ENCODE data around the gene ATAD3B. TPM values are rescaled to one million over a fixed set of nuclear protein-coding genes. Genes with fewer than 3 reads are reported as not detected.

ATAD3B gene
- total RNA-seq, 1 experiment from 2014 or later = 62.9 TPM

GRCh38 chr1:1430992-1431844 lies 40.3 kb upstream of the ATAD3B start:
- intact Hi-C loops (cut with micrococcal nuclease) = no loop called here
- peak overlapping the region; percentile 99 for H3K27ac ChIP-seq (ENCODE audit: low read depth, low read length)
- ChIA-PET RAD21 (ENCODE audit: low non-redundant PET in 1 of 2, low total read pairs in 2 of 2, uncharacterized antibody in 2 of 2, unreplicated experiment in 2 of 2) (no interaction called here), CTCF (no interaction called here), POLR2A (interaction anchor here (1.7 kb wide), 1 partner anchor 22 kb away, joined by 3 read pairs; no protein-coding TSS in a partner anchor)
- TF ChIP-seq MAX (IDR thresholded peaks at IDR 0.05) = no peak
- no peak for TF ChIP-seq SP1 (IDR thresholded peaks at IDR 0.05; ENCODE audit: low read depth)
- TF ChIP-seq CTCF (IDR thresholded peaks at IDR 0.05 in 2 of 3, conservative IDR thresholded peaks at IDR 0.05 in 1 of 3; ENCODE audit: borderline replicate concordance in 1 of 3, insufficient read depth in 1 of 3, low read depth in 2 of 3, low read length in 2 of 3) = no peak
- TF ChIP-seq ZBTB33 (IDR thresholded peaks at IDR 0.05; ENCODE audit: extremely low read depth, insufficient replicate concordance, low read length) = no peak
- TF ChIP-seq POLR2AphosphoS5 (IDR thresholded peaks at IDR 0.05; ENCODE audit: low read depth, low read length) = no peak
- no peak for TF ChIP-seq REST (IDR thresholded peaks at IDR 0.05; ENCODE audit: low read depth)
- no peak for TF ChIP-seq SRF (IDR thresholded peaks at IDR 0.05; ENCODE audit: low read depth)
- no peak for TF ChIP-seq ATF3 (IDR thresholded peaks at IDR 0.05)
- TF ChIP-seq CBX3 (IDR thresholded peaks at IDR 0.05; ENCODE audit: low read depth) = no peak
- no peak for TF ChIP-seq EGR1 (IDR thresholded peaks at IDR 0.05; ENCODE audit: low read depth)
- no peak for TF ChIP-seq ZNF274 (IDR thresholded peaks at IDR 0.05; ENCODE audit: low read depth, low read length)
- peak overlapping the region; percentile 88 for H3K9ac ChIP-seq (ENCODE audit: low read length)
- H3K9me2 ChIP-seq (ENCODE audit: insufficient read depth) = no peaks in the 10 kb centered on the region
- H3K9me3 ChIP-seq (ENCODE audit: control insufficient read depth in 1 of 2, insufficient read depth in 1 of 2, low read depth in 1 of 2, low read length in 2 of 2) = no peaks in the 10 kb centered on the region
- H3K4me3 ChIP-seq (replicated peaks in 1 of 2; ENCODE audit: low read depth in 1 of 2, low read length in 2 of 2) = no peak overlapping the region
- DNase-seq (ENCODE audit: low read depth, low spot score) (no peak), ATAC-seq (no peak)
- H3K4me2 ChIP-seq (ENCODE audit: low read length) = peak overlapping the region; percentile 99
- BruUV-seq (replicated peaks) = no TSS peak
- no peaks in the 10 kb centered on the region for H3K36me3 ChIP-seq (ENCODE audit: control insufficient read depth in 1 of 2, insufficient read depth in 2 of 2, low read length in 2 of 2)
- no peak overlapping the region for H2AFZ ChIP-seq (ENCODE audit: low read depth, low read length, poor library complexity, severe bottlenecking)
- peaks cover 13% of the 10 kb centered on the region; the same call in 1 of the 2 replicates for H3K79me2 ChIP-seq (ENCODE audit: insufficient read depth, low read length)
- no peaks in the 10 kb centered on the region for H4K20me1 ChIP-seq (ENCODE audit: insufficient read depth)
- H3K27me3 ChIP-seq (ENCODE audit: insufficient read depth, low read length) = no peaks in the 10 kb centered on the region
- H3K4me1 ChIP-seq (ENCODE audit: control insufficient read depth in 1 of 2, insufficient read depth in 2 of 2, low read length in 2 of 2) = peaks cover 45 to 64% of the 10 kb centered on the region in 2 experiments
